HEK293 (cell line): Measurements from ENCODE around the gene LSG1.

Experiments
- CTCF ChIA-PET: fragments of 350-600 bp; formaldehyde crosslinking; extraction: SDS; loops from one replicate; lab custom pipeline; 2021; ENCODE audit warnings: antibody characterized with exemption; lab: Yijun Ruan, JAX
- POLR2A ChIA-PET: fragments of 300-600 bp; formaldehyde crosslinking; extraction: SDS; loops from one replicate; lab custom pipeline; 2020; ENCODE audit warnings: antibody characterized with exemption, inconsistent platforms; lab: Yijun Ruan, JAX
- H3K27ac ChIP-seq: fragments of 200-500 bp; sonication (Bioruptor generic); 2 replicates; pipeline ENCODE4 v1.5.1; 2014; ENCODE audit warnings: low read depth, low read length, control low read depth, inconsistent platforms; ENCODE audit errors: extremely low read depth
- H3K36me3 ChIP-seq, 2 experiments: fragments of 200-500 bp in 1 of 2; sonication (Bioruptor generic) in 1 of 2; 1 replicate in 1 of 2; 2 replicates in 1 of 2; pipeline ENCODE4 v1.5.1; 2014 to 2017; ENCODE audit warnings: inconsistent platforms in 2 of 2, low read length in 2 of 2; ENCODE audit not compliant: control insufficient read depth in 2 of 2, insufficient read depth in 1 of 2
- H3K4me1 ChIP-seq: fragments of 200-500 bp; sonication (Bioruptor generic); 2 replicates; pipeline ENCODE4 v1.5.1; 2014; ENCODE audit warnings: mild to moderate bottlenecking, low read length, inconsistent platforms; ENCODE audit not compliant: control insufficient read depth, insufficient read depth
- H3K4me3 ChIP-seq: 2 replicates; pipeline ENCODE4 v1.5.1; 2011; ENCODE audit warnings: low read depth, mild to moderate bottlenecking, control low read depth, low read length, moderate library complexity
- H3K9me3 ChIP-seq: fragments of 200-500 bp; sonication (Bioruptor generic); 2 replicates; pipeline ENCODE4 v1.5.1; 2014; ENCODE audit warnings: low read depth, low read length, inconsistent platforms; ENCODE audit not compliant: control insufficient read depth, insufficient read depth
- HOXD13 ChIP-seq: sonication (generic); formaldehyde crosslinking; IDR thresholded peaks from 2 replicates; pipeline ENCODE4 v1.8.0; 2022; ENCODE audit warnings: missing genetic modification reagents, borderline replicate concordance
- INSM2 ChIP-seq: fragments of 450-650 bp; formaldehyde crosslinking; IDR thresholded peaks from 2 replicates; pipeline ENCODE4 v1.5.1; 2016; ENCODE audit warnings: missing biosample characterization, missing genetic modification characterization
- SP7 ChIP-seq: fragments of 450-650 bp; formaldehyde crosslinking; IDR thresholded peaks from 2 replicates; pipeline ENCODE4 v1.5.1; 2016; ENCODE audit warnings: missing biosample characterization, missing genetic modification characterization
- TSHZ1 ChIP-seq: fragments of 450-650 bp; formaldehyde crosslinking; IDR thresholded peaks from 2 replicates; pipeline ENCODE4 v1.5.1; 2016; ENCODE audit warnings: missing biosample characterization, missing genetic modification characterization, borderline replicate concordance
- WT1 ChIP-seq: fragments of 450-650 bp; formaldehyde crosslinking; IDR thresholded peaks from 2 replicates; pipeline ENCODE4 v1.5.1; 2016; ENCODE audit warnings: missing biosample characterization, missing genetic modification characterization
- ZFHX2 ChIP-seq: fragments of 450-650 bp; formaldehyde crosslinking; conservative IDR thresholded peaks from 2 replicates; pipeline ENCODE4 v1.5.1; 2016; ENCODE audit warnings: missing biosample characterization, missing genetic modification characterization
- ZNF133 ChIP-seq: fragments of 450-650 bp; formaldehyde crosslinking; IDR thresholded peaks from 2 replicates; pipeline ENCODE4 v1.5.1; 2016; ENCODE audit warnings: missing biosample characterization, missing genetic modification characterization
- ZNF175 ChIP-seq: fragments of 450-650 bp; formaldehyde crosslinking; IDR thresholded peaks from 2 replicates; pipeline ENCODE4 v1.5.1; 2016; ENCODE audit warnings: missing biosample characterization, missing genetic modification characterization
- ZNF184 ChIP-seq: fragments of 450-650 bp; IDR thresholded peaks from 2 replicates; pipeline ENCODE4 v1.5.1; 2018; ENCODE audit warnings: missing biosample characterization, mild to moderate bottlenecking, missing genetic modification characterization
- ZNF354C ChIP-seq: fragments of 450-650 bp; formaldehyde crosslinking; IDR thresholded peaks from 2 replicates; pipeline ENCODE4 v1.5.1; 2016; ENCODE audit warnings: missing biosample characterization, missing genetic modification characterization, low read depth, borderline replicate concordance
- ZNF391 ChIP-seq: fragments of 450-650 bp; formaldehyde crosslinking; IDR thresholded peaks from 2 replicates; pipeline ENCODE4 v1.5.1; 2016; ENCODE audit warnings: low read depth, missing biosample characterization, missing genetic modification characterization, borderline replicate concordance
- ZNF404 ChIP-seq: fragments of 450-650 bp; formaldehyde crosslinking; IDR thresholded peaks from 2 replicates; pipeline ENCODE4 v1.5.1; 2017; ENCODE audit warnings: missing biosample characterization, missing genetic modification characterization
- ZNF521 ChIP-seq: fragments of 450-650 bp; formaldehyde crosslinking; IDR thresholded peaks from 2 replicates; pipeline ENCODE4 v1.5.1; 2017; ENCODE audit warnings: missing biosample characterization, mild to moderate bottlenecking, missing genetic modification characterization
- ZNF544 ChIP-seq: fragments of 450-650 bp; formaldehyde crosslinking; IDR thresholded peaks from 2 replicates; pipeline ENCODE4 v1.5.0; 2017; ENCODE audit warnings: missing biosample characterization, missing genetic modification characterization
- ZNF610 ChIP-seq: fragments of 450-650 bp; formaldehyde crosslinking; IDR thresholded peaks from 2 replicates; pipeline ENCODE4 v1.5.1; 2016; ENCODE audit warnings: missing biosample characterization, missing genetic modification characterization, borderline replicate concordance
- ZNF654 ChIP-seq: fragments of 450-650 bp; formaldehyde crosslinking; IDR thresholded peaks from 2 replicates; pipeline ENCODE4 v1.5.1; 2016; ENCODE audit warnings: low read depth, missing biosample characterization, missing genetic modification characterization
- ZNF658 ChIP-seq: fragments of 450-650 bp; formaldehyde crosslinking; IDR thresholded peaks from 2 replicates; pipeline ENCODE4; 2016; ENCODE audit warnings: missing biosample characterization, missing genetic modification characterization
- ZNF747 ChIP-seq: fragments of 450-650 bp; formaldehyde crosslinking; IDR thresholded peaks from 2 replicates; pipeline ENCODE4 v1.5.1; 2016; ENCODE audit warnings: missing biosample characterization, missing genetic modification characterization
- TF ChIP-seq, protein P1 (sequence below): fragments of 450-650 bp; formaldehyde crosslinking; IDR thresholded peaks from 2 replicates; pipeline ENCODE4 v1.5.1; 2016; ENCODE audit warnings: missing biosample characterization, missing genetic modification characterization
- TF ChIP-seq, protein P2 (sequence below): sonication (generic); formaldehyde crosslinking; IDR thresholded peaks from 2 replicates; pipeline ENCODE4 v1.8.1; 2022; ENCODE audit warnings: mild to moderate bottlenecking, moderate library complexity, missing genetic modification reagents

Gene LSG1

DNA sequence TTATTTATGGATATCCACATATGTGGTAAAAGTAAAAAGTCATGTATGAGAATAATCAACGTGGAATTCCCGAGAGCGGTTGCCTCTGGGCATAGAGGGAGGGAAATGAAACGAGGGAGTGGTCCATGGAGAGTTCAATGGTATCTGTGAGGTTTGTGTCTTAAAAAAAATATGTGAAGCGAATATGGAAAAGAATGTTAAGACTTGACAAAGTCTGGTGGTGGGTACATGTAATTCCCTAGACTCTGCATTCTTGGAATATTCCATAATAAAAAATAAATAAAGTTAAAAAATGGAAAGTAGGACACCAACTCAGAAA, 42.1 kb upstream of the LSG1 start (continued):
- no peak for TF ChIP-seq TSHZ1

- CTCF ChIA-PET, result no interaction called here
These were observed 41.5 kb upstream of the LSG1 start for GRCh38 chr3:194713299-194714136.

DNA sequence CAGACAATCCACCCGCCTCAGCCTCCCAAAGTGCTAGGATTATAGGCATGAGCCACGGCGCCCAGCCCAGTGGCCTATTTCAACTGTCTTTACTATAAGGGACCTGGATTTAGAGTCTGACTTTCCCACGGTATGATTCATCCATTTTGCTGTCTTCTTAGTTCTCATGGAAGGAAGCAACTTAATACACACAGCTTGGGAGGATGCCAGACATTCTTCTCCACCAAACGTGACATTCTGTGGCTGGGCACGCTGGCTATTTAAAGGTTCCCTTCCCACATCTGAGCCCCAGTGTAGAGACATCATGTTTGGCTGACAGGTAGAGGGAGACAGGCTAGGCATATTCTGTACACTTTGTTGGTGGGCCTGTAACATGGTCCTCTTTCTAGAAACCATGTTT, 39.9 kb upstream of the LSG1 start:
- ChIA-PET POLR2A (no interaction called here), CTCF (no interaction called here)
- H3K4me1 ChIP-seq, result no peaks in the 10 kb centered on the region
- no peaks in the 10 kb centered on the region for H3K9me3 ChIP-seq
- no peak for TF ChIP-seq ZNF544 (tag by site-specific recombination)
- no peak for TF ChIP-seq SP7
- no peak for TF ChIP-seq ZFHX2 (tag by site-specific recombination)
- TF ChIP-seq, protein P1, sequence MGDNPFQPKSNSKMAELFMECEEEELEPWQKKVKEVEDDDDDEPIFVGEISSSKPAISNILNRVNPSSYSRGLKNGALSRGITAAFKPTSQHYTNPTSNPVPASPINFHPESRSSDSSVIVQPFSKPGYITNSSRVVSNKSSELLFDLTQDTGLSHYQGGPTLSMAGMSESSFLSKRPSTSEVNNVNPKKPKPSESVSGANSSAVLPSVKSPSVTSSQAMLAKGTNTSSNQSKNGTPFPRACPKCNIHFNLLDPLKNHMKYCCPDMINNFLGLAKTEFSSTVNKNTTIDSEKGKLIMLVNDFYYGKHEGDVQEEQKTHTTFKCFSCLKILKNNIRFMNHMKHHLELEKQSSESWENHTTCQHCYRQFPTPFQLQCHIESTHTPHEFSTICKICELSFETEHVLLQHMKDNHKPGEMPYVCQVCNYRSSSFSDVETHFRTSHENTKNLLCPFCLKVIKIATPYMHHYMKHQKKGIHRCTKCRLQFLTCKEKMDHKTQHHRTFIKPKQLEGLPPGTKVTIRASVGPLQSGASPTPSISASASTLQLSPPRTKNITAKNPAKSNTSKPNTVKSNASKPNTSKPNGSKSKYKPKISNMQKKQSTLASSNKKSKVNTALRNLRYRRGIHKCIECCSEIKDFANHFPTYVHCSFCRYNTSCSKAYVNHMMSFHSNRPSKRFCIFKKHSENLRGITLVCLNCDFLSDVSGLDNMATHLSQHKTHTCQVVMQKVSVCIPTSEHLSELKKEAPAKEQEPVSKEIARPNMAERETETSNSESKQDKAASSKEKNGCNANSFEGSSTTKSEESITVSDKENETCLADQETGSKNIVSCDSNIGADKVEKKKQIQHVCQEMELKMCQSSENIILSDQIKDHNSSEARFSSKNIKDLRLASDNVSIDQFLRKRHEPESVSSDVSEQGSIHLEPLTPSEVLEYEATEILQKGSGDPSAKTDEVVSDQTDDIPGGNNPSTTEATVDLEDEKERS (tag by site-specific recombination), result no peak
- TF ChIP-seq, protein P2, sequence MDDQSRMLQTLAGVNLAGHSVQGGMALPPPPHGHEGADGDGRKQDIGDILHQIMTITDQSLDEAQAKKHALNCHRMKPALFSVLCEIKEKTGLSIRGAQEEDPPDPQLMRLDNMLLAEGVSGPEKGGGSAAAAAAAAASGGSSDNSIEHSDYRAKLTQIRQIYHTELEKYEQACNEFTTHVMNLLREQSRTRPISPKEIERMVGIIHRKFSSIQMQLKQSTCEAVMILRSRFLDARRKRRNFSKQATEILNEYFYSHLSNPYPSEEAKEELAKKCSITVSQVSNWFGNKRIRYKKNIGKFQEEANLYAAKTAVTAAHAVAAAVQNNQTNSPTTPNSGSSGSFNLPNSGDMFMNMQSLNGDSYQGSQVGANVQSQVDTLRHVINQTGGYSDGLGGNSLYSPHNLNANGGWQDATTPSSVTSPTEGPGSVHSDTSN (CRISPR knock-in tag), result no peak
- no peak for TF ChIP-seq HOXD13 (CRISPR knock-in tag)
- no peak for TF ChIP-seq ZNF391 (tag by site-specific recombination)
- no peak for TF ChIP-seq ZNF747
- no peak for TF ChIP-seq ZNF610 (tag by site-specific recombination)
- no peak for TF ChIP-seq ZNF354C (tag by site-specific recombination)
- no peak for TF ChIP-seq ZNF133
- no peak for TF ChIP-seq WT1 (tag by site-specific recombination)
- TF ChIP-seq ZNF658 (tag by site-specific recombination), result no peak
- no peak for TF ChIP-seq ZNF521 (tag by site-specific recombination)
- no peak for TF ChIP-seq ZNF404 (tag by site-specific recombination)
- no peak overlapping the region for H3K27ac ChIP-seq
- H3K4me3 ChIP-seq, result no peak overlapping the region
- no peaks in the 10 kb centered on the region for H3K36me3 ChIP-seq

More at GRCh38 chr3:194713299-194714136, 41.5 kb upstream of the LSG1 start:
- Histone ChIP-seq H3K4me1 (no peaks in the 10 kb centered on the region), H3K27ac (no peak overlapping the region), H3K9me3 (no peaks in the 10 kb centered on the region), H3K4me3 (no peak overlapping the region), H3K36me3 (no peaks in the 10 kb centered on the region)
- POLR2A ChIA-PET, result no interaction called here
- no peak for TF ChIP-seq ZNF175
- TF ChIP-seq INSM2 (tag by site-specific recombination), result no peak
- TF ChIP-seq ZNF654 (tag by site-specific recombination), result no peak
- TF ChIP-seq ZNF184, result no peak
